Activated CD8-positive, alpha-beta memory T cell treated with anti-CD3 and anti-CD28 coated beads, Interleukin-2, amount 50 U/mL, for 24 hours (primary cell): ENCODE data around the gene OR13J1.
"Not testable (repeated sequence)": the region's sequence is repeated elsewhere in the genome, so short reads cannot be mapped to it uniquely, and the experiment has no call there.

Source experiments
- DNase-seq: peaks from one replicate; pipeline ENCODE4 v3.0.0-alpha.2; 2020; ENCODE audit errors: extremely low read depth

Gene OR13J1, protein sequence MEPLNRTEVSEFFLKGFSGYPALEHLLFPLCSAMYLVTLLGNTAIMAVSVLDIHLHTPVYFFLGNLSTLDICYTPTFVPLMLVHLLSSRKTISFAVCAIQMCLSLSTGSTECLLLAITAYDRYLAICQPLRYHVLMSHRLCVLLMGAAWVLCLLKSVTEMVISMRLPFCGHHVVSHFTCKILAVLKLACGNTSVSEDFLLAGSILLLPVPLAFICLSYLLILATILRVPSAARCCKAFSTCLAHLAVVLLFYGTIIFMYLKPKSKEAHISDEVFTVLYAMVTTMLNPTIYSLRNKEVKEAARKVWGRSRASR

GRCh38 chr9:35870351-35870923 lies at the start of gene OR13J1:
TSS of gene OR13J1 (minus strand) at chr9:35870401. CDS start at chr9:35870401, 0 bp downstream.
- DNase-seq, result no peak

- DNase-seq, result no peak
These were observed 49.2 kb upstream of the OR13J1 start for GRCh38 chr9:35919212-35920008.

DNA sequence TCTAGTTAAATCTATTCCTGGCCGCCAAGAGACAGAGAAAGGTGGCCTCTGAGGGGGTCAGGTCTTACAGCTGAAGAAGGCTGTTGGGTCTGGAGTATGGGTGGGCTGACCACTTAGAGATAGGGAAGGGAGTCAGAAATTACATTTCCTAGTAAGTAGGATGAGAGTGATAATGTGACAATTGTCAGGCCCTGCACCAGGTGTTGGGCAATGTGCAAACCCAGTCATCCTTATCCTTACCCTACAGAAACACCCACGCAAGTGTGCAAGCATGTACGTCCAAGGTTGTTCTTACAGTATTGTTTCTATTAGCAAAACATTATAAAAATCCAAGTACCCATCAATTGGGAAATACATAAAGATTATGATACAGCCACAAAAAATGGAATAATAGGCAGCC lies 48.6 kb upstream of the OR13J1 start:
- DNase-seq, result no peak

GRCh38 chr9:35917261-35917660 lies 47.1 kb upstream of the OR13J1 start:
- DNase-seq, result no peak

DNA sequence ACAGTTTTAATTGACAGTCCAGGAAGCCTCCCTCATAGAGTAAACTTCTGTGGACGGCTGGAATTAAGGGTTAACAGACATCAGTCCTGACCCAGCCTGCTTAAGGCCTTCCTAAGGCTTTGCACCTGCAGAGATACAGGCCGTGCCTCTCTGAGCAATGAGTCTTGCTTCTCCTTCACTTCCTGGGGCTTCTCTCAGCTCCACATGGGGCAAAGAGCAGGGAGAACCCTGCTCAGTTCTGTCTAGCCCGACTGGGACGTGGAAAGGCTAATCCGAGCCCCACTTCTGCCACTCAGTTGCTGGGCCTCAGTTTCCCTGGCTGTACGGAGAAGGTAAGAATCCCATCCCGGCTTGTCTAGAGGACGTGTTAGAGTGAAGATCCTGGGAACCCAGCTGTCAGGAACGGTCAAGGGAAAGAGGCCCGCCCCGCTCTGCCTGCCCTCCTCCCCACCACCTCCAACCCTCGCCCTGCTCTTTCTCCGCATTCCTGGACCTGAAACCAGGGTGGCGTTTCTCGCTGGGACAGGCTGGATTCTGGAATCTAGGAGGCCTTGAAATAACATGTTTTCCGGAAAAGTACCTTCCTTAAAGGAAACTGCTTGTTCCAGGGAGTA lies 45.6 kb upstream of the OR13J1 start:
- DNase-seq, result no peak

DNA sequence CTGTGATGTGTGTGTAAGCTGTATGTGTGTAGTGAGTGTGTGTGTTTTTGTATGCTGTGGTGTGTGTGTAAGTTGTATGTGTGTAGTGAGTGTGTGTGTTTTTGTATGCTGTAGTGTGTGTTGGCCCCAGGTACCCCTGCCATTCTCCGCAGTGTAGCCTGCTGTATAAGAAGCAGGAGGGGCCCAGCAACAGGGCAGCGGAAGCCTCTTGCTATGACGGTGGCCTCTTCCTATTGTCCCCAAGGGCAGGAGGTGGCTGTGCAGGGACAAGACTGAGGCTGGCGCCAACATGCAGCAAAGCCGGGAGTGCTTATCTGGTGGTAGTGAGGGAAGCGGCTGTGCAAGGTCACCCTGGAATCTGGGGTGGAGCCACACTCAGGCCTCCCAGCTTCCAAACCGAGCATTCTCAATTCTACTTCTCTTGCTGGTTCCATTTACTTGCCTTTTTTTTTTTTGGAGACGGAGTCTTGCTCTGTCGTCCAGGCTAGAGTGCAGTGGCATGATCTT lies 44.2 kb upstream of the OR13J1 start:
- no peak for DNase-seq

DNA sequence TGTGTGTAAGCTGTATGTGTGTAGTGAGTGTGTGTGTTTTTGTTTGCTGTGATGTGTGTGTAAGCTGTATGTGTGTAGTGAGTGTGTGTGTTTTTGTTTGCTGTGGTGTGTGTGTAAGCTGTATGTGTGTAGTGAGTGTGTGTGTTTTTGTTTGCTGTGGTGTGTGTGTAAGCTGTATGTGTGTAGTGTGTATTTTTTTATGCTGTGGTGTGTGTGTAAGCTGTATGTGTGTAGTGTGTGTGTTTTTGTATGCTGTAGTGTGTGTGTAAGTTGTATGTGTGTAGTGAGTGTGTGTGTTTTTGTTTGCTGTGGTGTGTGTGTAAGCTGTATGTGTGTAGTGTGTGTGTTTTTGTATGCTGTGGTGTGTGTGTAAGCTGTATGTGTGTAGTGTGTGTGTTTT lies 43.2 kb upstream of the OR13J1 start:
- DNase-seq, result not testable (repeated sequence)

DNA sequence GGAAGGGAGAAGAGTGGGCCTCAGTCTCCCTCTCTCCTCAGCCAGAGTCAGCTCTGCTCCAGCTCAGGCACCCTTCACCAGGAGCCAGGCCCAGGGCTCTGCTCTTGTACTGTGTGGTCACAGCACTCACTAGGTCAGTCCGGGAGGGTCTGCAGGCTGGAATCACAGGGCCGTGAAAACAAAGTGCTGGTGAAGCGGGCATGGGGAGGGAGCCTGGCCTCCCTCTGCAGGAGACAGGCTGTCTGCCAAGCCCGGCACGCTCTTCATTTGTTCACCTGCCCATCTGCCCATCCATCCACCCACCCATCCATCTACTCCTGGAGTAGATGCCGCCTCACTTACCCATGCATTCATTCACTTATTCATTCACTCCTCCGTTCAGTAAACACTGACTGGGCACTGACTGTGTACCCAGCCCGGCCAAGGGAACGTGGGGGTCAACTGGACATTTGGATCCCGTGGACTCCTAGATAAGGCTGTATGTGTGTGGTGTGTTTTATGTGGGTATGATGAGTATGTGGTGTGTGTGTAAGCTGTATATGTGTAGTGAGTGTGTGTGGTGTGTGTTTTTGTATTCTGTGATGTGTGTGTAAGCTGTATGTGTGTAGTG lies 42.7 kb upstream of the OR13J1 start:
- no peak for DNase-seq

DNA sequence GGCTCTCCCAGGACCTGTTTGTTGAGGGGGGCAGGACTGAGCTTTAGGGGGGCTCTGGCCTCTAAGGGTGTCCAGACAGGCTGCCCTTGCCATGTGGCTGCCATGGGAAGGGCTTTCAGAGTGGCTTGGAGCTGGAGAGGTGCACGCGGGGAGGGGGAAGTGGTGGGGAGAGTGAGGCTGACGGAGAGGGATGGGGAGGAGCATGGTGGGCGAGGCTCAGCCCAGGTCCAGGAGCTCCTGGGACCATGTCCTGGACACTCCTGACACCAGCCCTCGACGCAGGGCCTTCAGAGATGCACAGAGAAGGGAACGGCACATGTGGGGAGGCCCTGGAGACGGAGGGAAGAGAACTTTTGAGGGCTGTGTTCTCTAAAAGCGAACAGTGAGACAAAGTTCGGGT lies 41.5 kb upstream of the OR13J1 start:
- DNase-seq, result no peak

DNA sequence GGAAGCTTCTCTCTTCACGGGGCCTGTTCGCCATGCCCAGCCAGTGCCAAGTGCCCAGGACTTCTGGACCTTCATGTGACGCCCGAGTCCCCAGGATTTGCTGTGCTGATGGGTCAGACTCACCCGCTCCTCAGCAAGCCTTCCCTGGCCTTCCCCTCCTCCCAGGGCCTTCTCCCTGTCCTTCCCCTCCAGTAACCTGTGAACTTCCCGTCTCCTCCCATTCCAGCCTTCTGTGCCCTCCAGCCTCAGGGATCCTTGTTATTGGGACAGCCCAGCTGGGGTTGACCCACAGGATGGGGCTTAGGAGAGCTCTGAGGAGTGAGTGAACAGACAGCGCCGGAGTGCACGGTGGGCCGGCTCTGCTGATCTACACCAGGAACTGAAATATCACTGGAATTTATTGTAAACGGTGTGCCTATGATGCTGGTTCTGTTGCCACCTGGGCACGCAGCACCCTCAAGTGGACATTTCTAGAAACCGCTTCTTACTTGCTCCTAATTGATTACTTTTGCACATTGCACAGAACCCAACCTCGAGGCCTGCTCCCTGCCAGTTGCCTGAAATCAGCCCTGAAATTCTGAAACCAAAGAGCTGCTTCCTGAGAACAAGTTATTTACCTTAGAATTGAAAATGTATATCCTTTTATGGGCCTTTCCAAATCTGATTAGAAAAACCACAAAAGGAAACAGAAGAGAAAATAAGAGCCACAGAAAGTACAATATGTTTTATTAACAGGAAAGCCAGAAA lies 40.6 kb upstream of the OR13J1 start:
- DNase-seq, result no peak

DNA sequence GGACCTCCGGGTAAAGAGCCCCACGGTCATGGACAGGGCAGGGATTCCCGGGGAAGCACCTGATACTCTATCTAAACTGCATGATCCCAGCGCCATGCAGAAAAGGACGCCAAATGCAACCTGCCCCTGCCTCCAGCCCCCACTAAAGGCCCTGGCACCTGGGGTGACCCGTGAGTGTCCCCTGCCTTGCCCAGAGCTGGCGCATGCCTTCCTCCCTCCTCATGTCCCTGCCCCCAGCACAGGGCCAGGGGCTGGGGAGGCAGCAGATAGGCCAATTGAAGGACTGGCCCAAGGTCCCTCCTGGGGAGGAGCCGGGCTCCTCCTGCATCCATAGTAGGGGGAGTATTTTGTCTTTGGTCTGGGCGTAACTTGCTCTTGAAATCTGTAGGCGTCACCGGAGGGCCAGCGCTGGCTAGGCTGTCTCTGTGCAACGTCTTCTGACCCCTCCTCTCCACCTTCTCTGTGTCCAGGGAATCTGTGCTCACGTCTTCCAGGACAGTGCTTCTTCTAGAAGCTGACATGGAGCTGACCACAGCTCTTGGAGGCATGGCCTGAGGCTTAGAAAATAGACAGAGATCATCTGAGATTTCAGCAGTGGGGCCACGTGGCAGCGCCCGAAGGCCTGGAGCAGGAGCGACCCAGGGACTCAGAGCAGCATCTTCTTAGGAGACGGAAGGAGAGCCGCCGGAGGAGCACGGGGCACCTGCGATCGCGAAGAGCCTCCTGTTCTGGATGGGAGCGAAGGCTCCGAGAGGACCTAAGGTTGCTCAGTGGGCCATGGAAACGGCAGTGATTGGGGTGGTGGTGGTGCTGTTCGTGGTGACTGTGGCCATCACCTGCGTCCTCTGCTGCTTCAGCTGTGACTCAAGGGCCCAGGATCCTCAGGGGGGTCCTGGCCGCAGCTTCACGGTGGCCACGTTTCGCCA lies 39.7 kb upstream of the OR13J1 start:
- no peak for DNase-seq

DNA sequence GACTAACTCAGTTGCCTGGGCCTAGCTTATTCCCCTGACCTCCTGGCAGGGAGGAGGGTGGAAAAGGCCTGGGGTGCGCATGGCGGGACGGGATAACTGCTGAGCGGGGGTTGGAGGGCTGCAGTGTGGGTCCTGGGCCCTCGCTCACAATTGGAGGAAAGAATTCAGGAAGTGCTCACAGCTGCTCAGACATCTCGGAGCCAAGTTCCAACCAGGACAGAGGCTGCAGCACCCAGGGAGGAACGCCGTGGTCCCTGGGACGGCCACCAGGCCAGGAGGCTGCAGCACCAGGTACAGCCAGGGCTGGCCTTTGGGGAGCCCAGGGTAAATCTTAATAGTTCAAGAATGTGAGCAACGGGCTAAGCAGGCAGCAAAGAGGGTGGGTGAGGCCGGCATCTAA lies 39.1 kb upstream of the OR13J1 start, which contains the start of gene SPAAR:
TSS of gene SPAAR (plus strand) at position 217 of the 400 bp plus-strand sequence. CDS start 974 bp downstream, outside the sequence.
- DNase-seq, result no peak

DNA sequence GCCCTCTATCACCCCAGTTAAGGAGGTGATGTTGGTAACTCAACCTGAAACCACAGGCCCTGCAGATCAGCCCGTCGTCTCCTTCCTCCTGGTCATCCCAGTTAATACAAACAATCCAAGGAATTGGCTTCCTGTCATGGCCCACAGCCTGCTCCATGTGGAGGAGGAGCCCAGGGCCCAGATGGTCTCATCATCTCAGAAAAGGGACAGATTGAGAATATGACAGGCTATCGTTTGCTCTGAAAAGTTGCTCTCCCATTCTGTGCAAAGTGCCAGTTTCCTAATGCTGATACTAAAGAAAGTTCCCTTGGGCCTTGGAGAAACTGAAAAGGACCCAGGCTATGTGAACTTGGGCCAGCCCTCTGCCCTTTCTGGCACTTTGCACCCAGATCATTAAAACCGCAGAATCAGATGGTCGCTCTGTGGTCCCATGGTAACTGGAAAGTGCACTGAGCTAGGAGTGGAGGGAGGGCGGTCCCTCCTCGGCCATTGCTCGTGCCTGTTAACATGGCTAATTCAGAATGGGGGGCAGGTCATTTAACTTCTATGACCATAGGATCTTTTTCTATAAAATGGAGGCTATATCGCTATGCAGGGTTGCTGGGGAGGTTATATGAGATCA lies 38.4 kb upstream of the OR13J1 start:
- no peak for DNase-seq

DNA sequence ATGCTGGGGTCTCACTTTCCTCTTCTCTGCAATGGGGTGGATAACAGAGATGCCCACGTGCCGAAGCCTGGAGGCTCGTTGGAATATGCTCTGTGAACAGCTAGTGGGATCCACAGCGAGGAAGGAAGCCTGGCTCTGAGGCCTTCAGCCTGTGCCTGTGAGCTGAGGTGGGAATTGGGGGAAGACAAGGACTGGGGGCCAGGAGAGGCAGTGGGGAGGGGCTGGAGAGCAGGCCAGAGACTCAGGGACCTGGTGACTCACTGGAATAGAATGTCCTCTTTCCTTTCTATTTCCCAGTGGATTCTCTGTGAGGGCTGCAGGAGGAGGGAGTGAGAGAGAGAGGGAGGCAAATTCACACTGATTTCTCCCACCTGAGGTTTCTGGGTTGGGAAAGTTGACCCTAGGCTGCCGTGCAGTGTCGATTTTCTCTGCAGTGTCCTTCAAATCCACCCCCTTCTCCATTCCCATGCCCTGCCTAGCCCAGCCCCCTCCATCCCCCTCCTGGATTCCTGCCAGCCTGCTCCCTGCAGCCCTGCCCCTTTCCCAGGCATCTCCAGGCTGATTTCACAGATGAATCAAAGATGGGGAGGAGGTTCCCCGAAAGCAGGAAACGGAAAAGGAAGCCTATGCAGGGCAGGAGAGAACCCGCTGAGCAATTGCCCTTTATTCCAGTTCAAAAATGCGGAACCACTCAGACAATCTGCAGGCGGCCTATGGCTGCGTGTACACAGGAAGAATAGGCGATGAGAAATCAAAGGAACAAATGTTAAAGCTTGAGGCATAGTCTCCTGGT lies 37.7 kb upstream of the OR13J1 start:
- no peak for DNase-seq

- DNase-seq, result no peak
These were observed 36.9 kb upstream of the OR13J1 start for GRCh38 chr9:35906923-35907699.

- DNase-seq, result no peak
These were observed 35.9 kb upstream of the OR13J1 start, which contains the start of gene HRCT1 for GRCh38 chr9:35905912-35906679. TSS of gene HRCT1 (plus strand) at chr9:35906202. CDS start at chr9:35906288, 86 bp downstream.
